Bronchial epithelial cell (primary cell): ENCODE measurements around the gene ARAF. TPM values are rescaled to one million over a fixed set of nuclear protein-coding genes. Genes with fewer than 3 reads are reported as not detected.
A peak's percentile ranks its signal among the peaks of the same experiment; 100 is the strongest.

Experiments
- DNase-seq: peaks from one replicate; pipeline ENCODE4 v3.0.0-alpha.2; 2010; ENCODE audit warnings: low read depth
- FAIRE-seq: peaks from 2 replicates; lab custom pipeline; 2011; peaks lifted over from hg19 to GRCh38; lab: Jason Lieb, UNC
- H3K27me3 ChIP-seq: 2 replicates; pipeline ENCODE4 v1.5.1; 2011; ENCODE audit warnings: low read length; ENCODE audit not compliant: control insufficient read depth, insufficient read depth
- H3K36me3 ChIP-seq: 2 replicates; pipeline ENCODE4 v1.5.1; 2011; ENCODE audit warnings: low read length; ENCODE audit not compliant: control insufficient read depth, insufficient read depth
- H3K4me3 ChIP-seq: 2 replicates; pipeline ENCODE4 v1.5.1; 2011; ENCODE audit warnings: mild to moderate bottlenecking, low read depth, low read length, control low read depth
- CTCF ChIP-seq: IDR thresholded peaks from 2 replicates; pipeline ENCODE4 v1.5.1; 2011; ENCODE audit warnings: mild to moderate bottlenecking, moderate library complexity, low read length, control low read depth, inconsistent platforms; ENCODE audit not compliant: insufficient read depth, severe bottlenecking
- total RNA-seq: library from RNA; depleted of rRNA; stranded (reverse); fragments of >200 nt; gene quantifications from 2 replicates; pipeline ENCODE4 v1.2.1, GENCODE V29; 2014

ARAF gene
- total RNA-seq, 1 donor from 2014 or later, result 9.2 TPM

DNA sequence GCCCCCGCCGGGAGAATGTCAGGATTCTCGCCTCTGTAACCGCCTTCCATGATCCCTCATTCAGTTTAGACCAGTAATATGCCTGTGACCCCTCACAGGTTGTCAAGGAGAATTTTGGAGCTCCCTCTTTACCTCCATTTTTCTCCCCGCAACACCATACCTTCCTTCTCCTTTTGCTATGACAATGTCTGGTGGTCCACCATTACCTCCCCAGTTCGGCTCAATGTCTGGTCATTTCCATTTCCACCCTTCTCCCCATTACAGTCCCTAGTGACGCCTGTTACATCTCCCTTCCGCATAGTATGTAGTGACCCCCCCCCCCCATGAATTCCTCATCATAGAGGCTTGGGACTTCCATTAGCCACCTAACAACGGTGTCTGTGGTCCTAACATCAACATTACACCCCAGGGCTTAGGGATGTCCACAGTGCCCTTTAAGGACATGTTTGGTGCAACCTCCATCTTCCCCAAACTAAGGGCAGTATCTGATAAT is 700 bp downstream of the ARAF start:
- DNase-seq, result no peak
- FAIRE-seq, result no peak
- TF ChIP-seq CTCF, result no peak
- no peaks in the 10 kb centered on the region for H3K27me3 ChIP-seq
- H3K36me3 ChIP-seq, result peaks cover 6% of the 10 kb centered on the region
- peak overlapping the region; percentile 49 for H3K4me3 ChIP-seq

DNA sequence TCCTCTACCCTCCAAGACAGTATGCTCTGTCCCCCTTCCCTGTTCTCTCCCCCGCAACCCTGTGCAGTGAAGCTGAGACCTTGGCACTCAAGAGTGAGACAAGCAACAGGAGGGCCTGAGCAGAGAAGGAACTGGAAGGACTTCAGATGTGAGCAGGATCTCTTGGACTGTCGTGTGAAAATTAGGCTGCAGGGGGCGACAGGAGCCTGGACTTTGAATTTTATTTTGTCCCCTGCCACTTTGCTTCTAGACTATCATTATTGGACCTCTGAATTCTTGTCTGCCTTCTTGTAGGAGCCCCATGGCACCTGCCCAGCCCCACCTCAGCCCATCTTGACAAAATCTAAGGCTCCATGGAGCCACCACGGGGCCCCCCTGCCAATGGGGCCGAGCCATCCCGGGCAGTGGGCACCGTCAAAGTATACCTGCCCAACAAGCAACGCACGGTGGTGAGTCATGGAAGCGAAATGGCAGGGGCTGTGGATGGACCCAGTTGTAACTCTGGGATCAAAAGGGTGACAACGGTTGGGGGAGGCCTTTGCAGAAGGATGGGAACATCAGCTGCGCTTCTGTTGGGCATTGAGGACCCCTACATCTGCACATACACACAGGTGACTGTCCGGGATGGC is 1.7 kb downstream of the ARAF start:
- Histone ChIP-seq H3K4me3 (no peak overlapping the region), H3K27me3 (no peaks in the 10 kb centered on the region), H3K36me3 (peaks cover 8% of the 10 kb centered on the region)
- peak; percentile 45 for TF ChIP-seq CTCF
- FAIRE-seq, result no peak
- DNase-seq, result no peak

DNA sequence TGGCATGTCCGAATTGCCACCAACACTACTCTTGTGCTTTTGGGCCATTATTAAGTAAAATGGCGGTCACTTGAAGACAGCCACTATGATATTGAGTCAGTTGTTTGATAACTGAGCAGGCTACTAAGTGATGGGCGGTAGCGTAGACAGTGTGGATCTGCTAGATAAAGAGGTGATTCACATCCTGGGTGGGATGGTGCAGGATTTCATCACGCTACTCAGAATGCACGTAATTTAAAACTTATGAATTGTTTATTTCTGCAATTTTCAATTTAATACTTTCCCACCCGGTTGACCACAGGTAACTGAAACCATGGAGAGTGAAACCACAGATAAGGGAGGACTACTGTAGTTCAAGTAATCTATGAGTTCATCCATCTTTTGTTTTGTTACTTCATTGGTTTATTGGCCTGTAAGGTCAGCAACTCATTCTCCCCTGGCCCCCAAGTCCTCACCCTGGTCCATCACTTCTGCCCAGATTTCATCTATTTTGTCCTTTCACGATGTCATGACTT is 2.9 kb downstream of the ARAF start:
- H3K4me3 ChIP-seq, result no peak overlapping the region
- no peaks in the 10 kb centered on the region for H3K27me3 ChIP-seq
- no peak for FAIRE-seq
- H3K36me3 ChIP-seq, result peaks cover 8% of the 10 kb centered on the region
- DNase-seq, result peak; percentile 67
- no peak for TF ChIP-seq CTCF

GRCh38 chrX:47564438-47565085 is 3.6 kb downstream of the ARAF start:
- Histone ChIP-seq H3K36me3 (peaks cover 8% of the 10 kb centered on the region), H3K27me3 (no peaks in the 10 kb centered on the region), H3K4me3 (no peak overlapping the region)
- FAIRE-seq, result no peak
- DNase-seq, result no peak
- TF ChIP-seq CTCF, result no peak

DNA sequence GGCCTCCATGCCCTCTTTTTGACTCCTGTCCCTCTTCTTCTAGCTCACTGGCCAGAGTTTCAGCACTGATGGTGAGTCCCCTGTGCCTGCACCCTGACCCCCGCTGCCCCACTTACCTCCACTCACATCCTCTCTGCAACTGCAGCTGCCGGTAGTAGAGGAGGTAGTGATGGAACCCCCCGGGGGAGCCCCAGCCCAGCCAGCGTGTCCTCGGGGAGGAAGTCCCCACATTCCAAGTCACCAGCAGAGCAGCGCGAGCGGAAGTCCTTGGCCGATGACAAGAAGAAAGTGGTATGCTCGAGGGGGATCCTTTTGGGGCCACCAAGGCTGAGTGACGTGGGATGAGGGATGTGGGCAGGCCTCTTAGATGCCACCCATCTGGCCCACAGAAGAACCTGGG is 5.8 kb downstream of the ARAF start:
- Histone ChIP-seq H3K36me3 (peaks cover 15% of the 10 kb centered on the region), H3K27me3 (no peaks in the 10 kb centered on the region), H3K4me3 (no peak overlapping the region)
- no peak for TF ChIP-seq CTCF
- FAIRE-seq, result no peak
- DNase-seq, result no peak
